Activated naive CD4-positive, alpha-beta T cell treated with anti-CD3 and anti-CD28 coated beads, Interleukin-2, amount 50 U/mL, for 16 hours (primary cell): Measurements from ENCODE around the gene MMP28.

Experiments used
- DNase-seq: peaks from one replicate; pipeline ENCODE4 v3.0.0-alpha.2; 2020

MMP28 gene

DNA sequence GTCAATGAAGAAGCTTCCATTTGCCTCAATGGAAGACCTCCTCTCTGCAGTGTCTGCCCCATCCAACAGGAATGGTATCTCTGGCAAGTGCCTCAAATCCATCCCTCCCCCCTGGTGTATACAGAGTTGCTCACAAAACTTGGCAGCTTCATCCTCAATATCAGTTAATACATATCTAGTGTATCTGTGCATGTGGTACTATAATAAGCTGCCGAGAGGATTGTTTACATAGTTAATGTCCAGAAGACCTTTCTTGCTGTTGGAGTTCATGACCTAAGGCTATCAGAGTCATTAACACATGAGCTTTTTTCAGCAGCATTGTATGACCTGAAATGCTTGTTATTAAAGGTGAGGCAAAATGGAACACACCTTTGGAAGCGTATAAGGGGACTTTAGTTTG, 78.0 kb downstream of the MMP28 start:
- no peak for DNase-seq

DNA sequence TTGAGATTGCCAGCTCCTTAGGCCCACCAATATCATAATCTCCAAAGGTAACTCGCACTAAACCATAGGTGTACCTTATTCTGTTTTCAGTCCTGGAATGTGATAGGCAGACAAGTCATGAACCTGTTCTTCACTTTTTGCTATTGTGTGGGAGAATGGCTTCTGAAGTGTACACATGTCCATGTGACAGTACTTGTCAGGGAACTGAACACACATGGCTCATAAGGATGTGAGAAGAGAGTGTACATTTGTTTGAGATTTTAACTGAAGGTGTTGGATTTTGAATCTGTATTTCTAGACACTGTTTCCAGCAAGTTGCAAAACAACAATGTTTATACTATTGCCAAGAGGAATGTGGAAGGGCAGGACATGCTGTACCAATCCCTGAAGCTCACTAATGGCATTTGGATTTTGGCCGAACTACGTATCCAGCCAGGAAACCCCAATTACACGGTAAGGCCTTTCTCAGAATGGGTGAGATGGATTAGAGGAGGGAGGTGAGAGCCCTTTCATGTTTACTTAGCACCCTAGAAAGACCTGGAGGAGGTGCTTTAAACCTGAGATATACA, 78.5 kb downstream of the MMP28 start:
- no peak for DNase-seq

DNA sequence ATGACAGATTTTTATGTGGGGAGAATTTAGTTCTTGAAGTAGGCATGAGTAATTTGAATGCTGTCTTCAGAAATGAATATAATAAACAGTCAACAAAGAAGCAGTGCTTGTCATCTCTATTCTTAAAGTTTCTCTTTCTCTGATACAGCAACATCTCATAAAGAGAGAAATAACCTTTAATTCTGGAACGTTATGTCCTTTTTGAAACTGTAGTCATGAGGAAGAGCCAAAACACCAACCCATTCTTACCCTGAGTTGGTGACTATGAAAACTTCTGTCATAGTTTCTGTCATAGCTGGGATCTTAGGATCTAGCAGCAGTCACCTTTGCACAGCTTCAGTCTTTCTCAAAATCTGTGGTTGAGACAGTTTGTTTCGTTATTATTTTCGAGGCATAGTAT, 79.3 kb downstream of the MMP28 start:
- DNase-seq, result no peak
